Measurements from ENCODE around the gene KRTAP10-10.
"Not testable (repeated sequence)": the region's sequence is repeated elsewhere in the genome, so short reads cannot be mapped to it uniquely, and the experiment has no call there.

Gene KRTAP10-10

DNA sequence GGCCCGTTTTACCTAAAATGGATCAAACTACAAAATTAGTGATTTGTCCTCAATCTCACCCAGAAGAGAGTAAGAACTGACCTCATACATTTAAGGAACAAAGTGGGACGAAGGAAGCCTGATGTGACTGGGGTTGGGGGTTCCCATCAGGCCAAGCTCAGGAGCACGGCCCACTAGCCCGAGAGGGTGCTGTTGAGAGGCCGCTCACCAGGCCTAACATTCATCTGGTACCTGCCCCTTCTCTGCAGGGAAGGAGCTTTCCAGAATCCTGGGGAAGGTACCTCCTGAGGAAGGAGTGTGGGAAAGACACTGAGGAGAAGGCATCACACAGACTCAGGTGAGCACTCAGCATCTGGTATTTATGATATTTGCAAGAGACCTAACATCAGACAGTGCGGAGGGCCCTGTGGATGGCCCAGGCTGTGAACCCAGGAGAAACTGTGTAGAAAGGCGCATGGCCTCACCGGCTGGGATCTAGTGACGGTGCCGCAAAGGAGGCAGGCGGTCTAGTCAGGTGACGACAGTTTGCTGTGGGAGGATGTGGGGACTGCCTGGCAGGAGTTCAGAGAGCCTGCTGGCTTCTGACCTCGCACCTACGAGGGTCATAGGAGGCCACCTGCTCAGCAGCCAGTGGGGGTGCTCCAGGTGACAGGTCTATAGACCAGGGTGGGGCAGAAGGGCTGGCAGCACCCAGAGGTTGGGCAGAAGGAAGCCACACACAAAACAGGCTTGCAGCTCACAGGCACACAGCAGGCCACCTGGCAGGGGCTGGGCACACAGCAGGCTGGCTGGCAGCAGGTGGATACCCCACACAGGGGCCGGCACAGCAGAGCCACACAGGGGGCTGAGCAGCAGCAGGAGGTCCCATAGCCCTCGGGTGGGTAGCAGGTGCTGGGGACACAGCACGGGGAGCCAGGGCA, 16.8 kb downstream of the KRTAP10-10 start:
- DNase-seq: no peak

GRCh38 chr21:44654576-44655175, 17.5 kb downstream of the KRTAP10-10 start, which contains the start of gene KRTAP12-4:
Gene KRTAP12-4 (minus strand): TSS chr21:44654659. CDS start chr21:44654614, 45 bp downstream.
- no peak for DNase-seq

DNA sequence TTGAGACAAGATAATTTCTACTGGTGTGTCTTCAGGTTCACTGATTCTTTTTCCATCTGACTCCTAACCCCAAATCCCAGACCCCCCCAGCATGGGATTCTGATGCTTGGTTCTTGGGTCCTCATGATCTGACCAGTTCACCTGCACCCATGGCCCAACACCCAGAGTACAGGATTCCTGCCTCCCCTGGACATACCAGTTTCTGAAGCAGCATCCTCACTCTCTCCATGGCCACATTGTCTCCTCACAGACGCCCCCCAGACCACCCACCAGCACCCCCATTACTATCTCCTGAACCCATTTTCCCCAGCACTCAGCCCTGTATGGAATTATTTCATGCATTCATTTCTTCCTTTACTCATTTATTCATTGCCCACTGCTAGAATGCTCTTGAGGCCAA, 19.7 kb downstream of the KRTAP10-10 start:
- no peak for DNase-seq

- DNase-seq: no peak
Measured at GRCh38 chr21:44657635-44658540, 20.7 kb downstream of the KRTAP10-10 start, which contains the start of gene KRTAP12-3. Gene KRTAP12-3 (plus strand): TSS chr21:44657932. CDS start chr21:44657980, 48 bp downstream.

- DNase-seq: no peak
Measured at GRCh38 chr21:44658541-44658910, 21.4 kb downstream of the KRTAP10-10 start.

GRCh38 chr21:44658913-44659595, 21.9 kb downstream of the KRTAP10-10 start:
- no peak for DNase-seq

DNA sequence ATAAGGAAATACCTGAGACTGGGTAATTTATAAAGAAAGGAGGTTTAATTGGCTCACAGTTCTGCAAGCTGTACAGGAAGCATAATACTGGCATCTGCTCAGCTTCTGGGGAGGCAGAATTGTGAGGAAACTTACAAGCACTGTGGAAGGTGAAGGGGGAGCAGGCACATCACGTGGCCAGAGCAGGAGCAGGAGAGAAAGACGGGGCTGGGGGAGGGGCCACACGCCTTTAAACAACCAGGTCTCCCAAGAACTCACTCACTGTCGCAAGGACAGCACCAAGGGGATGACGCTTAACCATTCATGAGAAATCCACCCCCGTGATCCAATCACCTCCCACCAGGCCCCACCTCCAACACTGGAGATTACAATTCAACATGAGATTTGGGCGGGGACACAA, 24.4 kb downstream of the KRTAP10-10 start:
- not testable (repeated sequence) for DNase-seq

GRCh38 chr21:44664691-44665090, 27.5 kb downstream of the KRTAP10-10 start:
- no peak for DNase-seq

DNA sequence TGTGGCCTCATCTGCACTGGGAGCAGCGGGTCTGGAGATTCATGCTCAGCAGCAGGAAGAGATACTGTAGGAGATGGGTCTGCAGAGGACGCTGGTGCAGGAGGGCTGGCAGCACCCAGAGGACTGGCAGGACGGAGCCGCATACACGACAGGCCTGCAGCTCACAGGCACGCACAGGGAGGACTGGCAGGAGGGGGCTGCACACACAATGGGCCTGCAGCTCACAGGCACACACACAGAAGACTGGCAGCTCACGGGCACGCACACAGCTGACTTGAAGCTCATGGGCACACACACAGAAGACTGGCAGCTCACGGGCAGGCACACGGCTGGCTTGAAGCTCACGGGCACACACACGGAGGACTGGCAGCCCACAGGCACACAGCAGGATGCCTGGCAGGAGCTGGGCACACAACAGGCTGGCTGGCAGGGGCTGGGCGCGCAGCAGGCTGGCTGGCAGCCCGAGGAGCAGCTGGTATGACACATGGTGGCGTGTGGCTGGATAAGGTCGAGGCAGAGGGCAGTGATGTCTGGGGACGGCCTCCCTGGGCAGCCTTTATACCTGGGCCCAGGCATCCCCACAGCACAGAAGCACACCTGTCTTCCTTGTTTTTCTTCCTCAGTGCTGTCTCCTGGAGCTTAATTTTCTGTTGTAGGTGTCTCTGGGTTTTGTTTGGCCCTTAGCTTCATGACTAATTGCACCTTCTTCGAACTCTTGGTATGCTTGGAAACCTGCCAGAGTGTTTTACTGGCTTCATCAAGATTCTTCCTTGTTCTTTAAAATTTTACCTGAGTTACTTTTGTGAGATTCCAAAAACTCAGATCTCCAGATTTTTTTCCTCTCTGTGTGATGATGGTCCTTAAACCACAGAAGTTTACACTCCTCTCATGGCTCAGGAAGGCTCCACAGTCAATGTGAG, 29.5 kb downstream of the KRTAP10-10 start, which contains the start of gene KRTAP12-2:
TSS of gene KRTAP12-2 (minus strand) at position 527 of the 920 bp plus-strand sequence. CDS start at position 486, 41 bp downstream.
- DNase-seq: no peak

- DNase-seq: no peak
Measured at GRCh38 chr21:44667612-44668011, 30.5 kb downstream of the KRTAP10-10 start.

GRCh38 chr21:44670642-44671432, 33.7 kb downstream of the KRTAP10-10 start:
- no peak for DNase-seq

DNA sequence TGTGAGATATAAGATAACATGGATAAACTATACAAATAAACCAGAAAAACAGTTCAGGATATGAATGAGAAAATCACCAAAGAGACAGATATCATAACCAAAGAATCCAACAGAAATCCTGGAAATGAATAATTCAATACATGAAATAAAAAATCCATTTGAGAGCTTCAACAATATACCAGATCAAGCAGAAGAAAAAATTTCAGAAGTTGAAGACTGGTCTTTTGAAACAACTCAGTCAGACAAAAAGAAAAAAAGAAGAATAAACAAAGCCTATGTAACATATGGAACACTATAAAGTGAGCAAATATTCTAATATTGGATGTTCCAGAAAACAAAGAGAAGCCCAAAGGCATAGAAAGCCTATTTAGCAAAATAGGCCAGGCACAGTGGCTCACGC, 34.8 kb downstream of the KRTAP10-10 start:
- no peak for DNase-seq

GRCh38 chr21:44677881-44678280, 40.7 kb downstream of the KRTAP10-10 start:
- DNase-seq: no peak

DNA sequence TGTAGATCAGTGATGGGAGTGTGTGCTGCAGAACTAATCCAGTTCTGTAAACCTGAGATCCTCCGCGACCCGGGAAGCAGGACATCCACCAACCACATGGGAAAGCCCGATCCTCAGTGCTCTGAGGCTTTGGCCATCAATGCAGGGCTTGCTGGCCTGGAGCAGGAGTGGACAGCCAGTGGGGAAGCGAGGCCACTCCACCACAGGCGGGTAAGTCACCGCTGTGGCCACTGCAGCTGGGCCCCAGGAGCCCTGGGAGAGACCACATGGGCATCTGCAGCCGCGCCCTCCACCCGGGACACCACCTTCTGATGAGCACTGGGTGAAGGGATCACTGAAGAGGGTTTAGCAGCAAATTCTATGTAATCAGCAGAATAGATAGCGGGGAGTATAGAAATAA, 44.0 kb downstream of the KRTAP10-10 start:
- DNase-seq: no peak

GRCh38 chr21:44681861-44682579, 44.9 kb downstream of the KRTAP10-10 start, which contains the start of gene KRTAP12-1:
Gene KRTAP12-1 (minus strand): TSS chr21:44682163. CDS start chr21:44682123, 40 bp downstream.
- no peak for DNase-seq

- no peak for DNase-seq
Measured at GRCh38 chr21:44682580-44683151, 45.5 kb downstream of the KRTAP10-10 start.

GRCh38 chr21:44684077-44684476, 46.9 kb downstream of the KRTAP10-10 start:
- no peak for DNase-seq

GRCh38 chr21:44684483-44684882, 47.3 kb downstream of the KRTAP10-10 start:
- DNase-seq: no peak

DNA sequence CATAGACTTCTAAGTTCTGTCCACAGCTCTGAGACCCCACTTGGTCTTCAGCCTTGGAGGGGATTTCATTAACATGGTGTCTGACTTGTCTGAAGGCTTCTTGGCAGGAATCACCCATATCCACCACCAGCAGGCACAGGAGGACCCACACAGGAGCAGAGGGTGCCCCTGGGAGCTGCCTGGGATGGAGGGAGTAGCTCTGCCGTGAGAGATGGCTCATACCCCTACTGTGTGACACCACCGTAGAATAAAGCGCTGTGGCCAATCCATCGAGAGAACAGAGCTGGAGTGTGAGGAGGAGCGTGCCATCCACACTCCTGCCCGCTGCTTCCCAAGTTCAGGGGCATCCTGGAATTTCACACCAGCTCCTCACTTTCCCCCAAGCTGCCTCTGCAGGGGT, 47.9 kb downstream of the KRTAP10-10 start:
- DNase-seq: not testable (repeated sequence)

Measured in hematopoietic multipotent progenitor cell treated with erythropoietin and hydrocortisone succinate and interleukin-3 and kit ligand, for 4 days (in vitro differentiated cells).